Measurements from ENCODE around the gene C16orf78.

Gene C16orf78

DNA sequence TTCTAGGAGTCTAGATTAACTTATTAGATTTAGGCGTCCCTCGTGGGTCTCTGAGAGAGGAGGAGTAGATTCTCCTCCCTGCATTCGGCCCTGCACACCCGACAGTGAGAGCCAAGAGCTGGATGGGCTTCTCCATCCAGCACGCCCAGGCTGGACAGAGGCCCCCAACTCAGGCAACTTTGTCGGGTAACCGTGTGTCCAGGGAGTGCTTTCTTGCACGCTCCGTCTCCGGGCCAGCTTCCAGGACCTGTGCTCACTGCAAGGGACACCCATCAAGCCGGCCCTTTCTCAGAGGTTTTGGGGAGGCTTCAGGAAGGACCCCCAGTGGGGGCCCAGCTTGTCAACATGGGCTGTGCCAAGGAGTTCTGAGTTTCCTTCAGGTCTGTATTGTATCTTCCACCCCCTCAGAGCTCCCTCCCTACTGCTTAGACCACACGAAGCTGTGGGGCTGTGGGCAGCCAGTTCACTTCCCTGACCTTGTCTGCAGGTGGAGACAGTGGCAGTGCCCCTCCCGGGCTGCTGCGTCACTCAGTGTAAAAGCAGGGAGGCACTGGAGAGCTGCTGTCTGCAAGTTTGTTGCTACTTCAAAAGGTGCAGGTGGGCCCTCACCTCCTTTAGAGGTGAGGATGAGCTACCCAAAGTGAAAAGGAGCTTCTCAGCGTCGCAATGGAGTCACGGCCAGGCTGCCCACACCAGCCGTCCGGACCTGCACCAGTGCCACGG, 24.0 kb upstream of the C16orf78 start:
- H3K4me1 ChIP-seq (ENCODE audit: control insufficient read depth in 1 of 2, insufficient read depth in 2 of 2, low read length in 2 of 2): no peaks in the 10 kb centered on the region
- no peaks in the 10 kb centered on the region for H3K27me3 ChIP-seq (ENCODE audit: insufficient read depth, low read length)
- H3K4me3 ChIP-seq (ENCODE audit: low read depth, low read length): no peak overlapping the region
- WGBS (ENCODE audit: extremely low coverage, insufficient coverage, insufficient read length): no CpG with 5 or more reads among the region's 20 CpGs
- H2BK120ac ChIP-seq (ENCODE audit: insufficient read depth, low read length, poor library complexity): no peak overlapping the region
- no peak overlapping the region for H3K4me2 ChIP-seq (ENCODE audit: low read length)
- H3K23ac ChIP-seq (ENCODE audit: low read length): no peak overlapping the region
- H3K27ac ChIP-seq (ENCODE audit: low read depth, low read length): no peak overlapping the region
- no peak overlapping the region for H4K12ac ChIP-seq (ENCODE audit: low read depth, low read length)
- H3K4ac ChIP-seq (ENCODE audit: low read depth, low read length): no peak overlapping the region
- H3K79me1 ChIP-seq (ENCODE audit: low read length): no peaks in the 10 kb centered on the region
- H4K91ac ChIP-seq (ENCODE audit: low read depth, low read length): no peak overlapping the region
- no peaks in the 10 kb centered on the region for H3K36me3 ChIP-seq (ENCODE audit: control insufficient read depth in 1 of 2, insufficient read depth in 2 of 2, low read length in 2 of 2)
- no peak overlapping the region for H4K8ac ChIP-seq (ENCODE audit: low read depth, low read length)
- H3K9ac ChIP-seq (ENCODE audit: low read length): no peak overlapping the region
- H2AK5ac ChIP-seq (ENCODE audit: low read length): no peak overlapping the region
- no peaks in the 10 kb centered on the region for H3K79me2 ChIP-seq (ENCODE audit: control insufficient read depth, insufficient read depth, low read length, poor library complexity)
- H2BK5ac ChIP-seq (ENCODE audit: low read depth, low read length, poor library complexity): no peak overlapping the region
- no peak overlapping the region for H3K14ac ChIP-seq (ENCODE audit: low read length)
- DNase-seq: no peak
- no peak overlapping the region for H3K18ac ChIP-seq (ENCODE audit: low read length)
- H2AFZ ChIP-seq (ENCODE audit: insufficient read depth, low read length, poor library complexity): no peak overlapping the region
- peaks cover 3% of the 10 kb centered on the region for H3K9me3 ChIP-seq (ENCODE audit: insufficient read depth, low read depth, low read length)
- H2BK12ac ChIP-seq (ENCODE audit: low read length): no peak overlapping the region

DNA sequence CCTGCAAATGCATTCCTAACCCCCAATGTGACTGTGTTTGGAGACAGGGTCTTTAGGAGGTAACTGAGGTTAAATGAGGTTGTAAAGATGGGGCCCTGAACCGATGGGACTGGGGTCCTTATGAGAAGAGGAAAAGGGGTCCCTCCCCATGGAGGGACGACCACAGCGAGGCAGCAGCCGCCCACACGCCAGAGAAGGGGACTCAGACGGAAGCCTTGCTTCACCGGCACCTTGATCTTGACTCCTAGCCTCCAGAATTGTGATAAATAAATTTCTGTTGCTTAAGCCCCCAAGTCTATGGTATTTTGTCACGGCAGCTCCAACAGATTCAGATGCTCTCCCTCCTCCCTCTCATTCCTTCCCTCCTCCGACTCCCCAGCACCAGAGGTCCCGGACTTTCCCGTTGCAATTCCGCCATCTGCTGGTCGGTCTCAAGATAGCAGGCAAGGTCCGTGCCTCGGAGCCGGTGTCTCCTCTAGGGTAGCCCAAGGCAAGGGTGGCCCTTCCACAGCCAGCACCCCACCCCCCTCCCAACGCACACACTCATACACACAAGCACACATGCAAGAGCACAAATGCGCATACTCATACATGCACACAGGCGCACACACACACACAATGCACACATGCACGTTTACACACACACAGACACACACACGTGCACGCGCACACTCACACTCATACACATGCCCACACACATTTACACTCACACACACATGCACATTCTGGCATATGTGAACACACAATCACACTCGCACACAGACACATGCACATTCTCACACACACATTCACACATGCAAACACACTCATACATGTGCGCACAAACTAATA, 23.1 kb upstream of the C16orf78 start:
- Histone ChIP-seq H3K14ac (ENCODE audit: low read length) (no peak overlapping the region), H3K36me3 (ENCODE audit: control insufficient read depth in 1 of 2, insufficient read depth in 2 of 2, low read length in 2 of 2) (no peaks in the 10 kb centered on the region)
- 100% methylated on average over 1 of the region's 25 CpGs for WGBS (ENCODE audit: extremely low coverage, insufficient coverage, insufficient read length)

DNA sequence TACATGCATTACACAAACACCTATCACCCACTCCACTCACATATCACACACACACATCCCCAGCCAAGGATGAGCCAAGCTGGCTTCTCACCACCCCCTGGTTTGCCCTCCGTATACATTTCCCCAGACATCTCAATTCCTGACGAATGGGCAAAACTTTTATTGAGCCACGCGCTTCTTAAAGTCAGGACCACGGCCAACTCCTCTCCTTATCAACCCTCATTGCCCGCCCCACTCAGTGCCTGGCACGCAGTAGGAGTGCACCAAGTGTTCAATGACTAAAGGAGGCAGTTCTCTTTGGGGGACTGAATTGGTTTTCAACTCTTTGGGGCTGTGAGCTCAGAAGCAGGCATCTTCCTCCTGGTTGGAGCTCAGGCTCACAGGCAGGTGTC, 22.5 kb upstream of the C16orf78 start:
- no peak overlapping the region for H4K91ac ChIP-seq (ENCODE audit: low read depth, low read length)
- no peaks in the 10 kb centered on the region for H3K4me1 ChIP-seq (ENCODE audit: control insufficient read depth in 1 of 2, insufficient read depth in 2 of 2, low read length in 2 of 2)
- H2AK5ac ChIP-seq (ENCODE audit: low read length): no peak overlapping the region
- H4K8ac ChIP-seq (ENCODE audit: low read depth, low read length): no peak overlapping the region
- no peaks in the 10 kb centered on the region for H3K27me3 ChIP-seq (ENCODE audit: insufficient read depth, low read length)
- no peak overlapping the region for H3K4me2 ChIP-seq (ENCODE audit: low read length)
- no peak overlapping the region for H3K4ac ChIP-seq (ENCODE audit: low read depth, low read length)
- H3K27ac ChIP-seq (ENCODE audit: low read depth, low read length): no peak overlapping the region
- no peak overlapping the region for H2BK5ac ChIP-seq (ENCODE audit: low read depth, low read length, poor library complexity)
- H2AFZ ChIP-seq (ENCODE audit: insufficient read depth, low read length, poor library complexity): no peak overlapping the region
- H3K14ac ChIP-seq (ENCODE audit: low read length): no peak overlapping the region
- no CpG with 5 or more reads among the region's 7 CpGs for WGBS (ENCODE audit: extremely low coverage, insufficient coverage, insufficient read length)
- no peak overlapping the region for H3K23ac ChIP-seq (ENCODE audit: low read length)
- H3K79me1 ChIP-seq (ENCODE audit: low read length): no peaks in the 10 kb centered on the region
- H3K18ac ChIP-seq (ENCODE audit: low read length): no peak overlapping the region
- no peak overlapping the region for H2BK120ac ChIP-seq (ENCODE audit: insufficient read depth, low read length, poor library complexity)
- H3K79me2 ChIP-seq (ENCODE audit: control insufficient read depth, insufficient read depth, low read length, poor library complexity): no peaks in the 10 kb centered on the region
- no peaks in the 10 kb centered on the region for H3K36me3 ChIP-seq (ENCODE audit: control insufficient read depth in 1 of 2, insufficient read depth in 2 of 2, low read length in 2 of 2)
- no peak for DNase-seq
- H2BK12ac ChIP-seq (ENCODE audit: low read length): no peak overlapping the region
- no peak overlapping the region for H4K12ac ChIP-seq (ENCODE audit: low read depth, low read length)
- H3K9me3 ChIP-seq (ENCODE audit: insufficient read depth, low read depth, low read length): peaks cover 3% of the 10 kb centered on the region
- H3K4me3 ChIP-seq (ENCODE audit: low read depth, low read length): peak overlapping the region; percentile 3
- no peak overlapping the region for H3K9ac ChIP-seq (ENCODE audit: low read length)

More for the DNA sequence above, 23.1 kb upstream of the C16orf78 start:
- Histone ChIP-seq H4K91ac (ENCODE audit: low read depth, low read length) (no peak overlapping the region), H3K4me1 (ENCODE audit: control insufficient read depth in 1 of 2, insufficient read depth in 2 of 2, low read length in 2 of 2) (no peaks in the 10 kb centered on the region), H3K27me3 (ENCODE audit: insufficient read depth, low read length) (no peaks in the 10 kb centered on the region), H3K4ac (ENCODE audit: low read depth, low read length) (no peak overlapping the region), H2BK120ac (ENCODE audit: insufficient read depth, low read length, poor library complexity) (no peak overlapping the region), H3K79me2 (ENCODE audit: control insufficient read depth, insufficient read depth, low read length, poor library complexity) (no peaks in the 10 kb centered on the region), H2BK12ac (ENCODE audit: low read length) (no peak overlapping the region), H3K9ac (ENCODE audit: low read length) (no peak overlapping the region), H3K4me3 (ENCODE audit: low read depth, low read length) (peak overlapping the region; percentile 3), H2AFZ (ENCODE audit: insufficient read depth, low read length, poor library complexity) (no peak overlapping the region), H4K8ac (ENCODE audit: low read depth, low read length) (no peak overlapping the region), H3K27ac (ENCODE audit: low read depth, low read length) (no peak overlapping the region), H3K79me1 (ENCODE audit: low read length) (no peaks in the 10 kb centered on the region), H2BK5ac (ENCODE audit: low read depth, low read length, poor library complexity) (no peak overlapping the region), H2AK5ac (ENCODE audit: low read length) (no peak overlapping the region), H4K12ac (ENCODE audit: low read depth, low read length) (no peak overlapping the region), H3K4me2 (ENCODE audit: low read length) (no peak overlapping the region), H3K18ac (ENCODE audit: low read length) (no peak overlapping the region), H3K23ac (ENCODE audit: low read length) (no peak overlapping the region), H3K9me3 (ENCODE audit: insufficient read depth, low read depth, low read length) (peaks cover 3% of the 10 kb centered on the region)
- peak; percentile 18 to 80 for DNase-seq

GRCh38 chr16:49352892-49353291, 20.7 kb upstream of the C16orf78 start:
- no peaks in the 10 kb centered on the region for H3K79me1 ChIP-seq (ENCODE audit: low read length)
- H3K27ac ChIP-seq (ENCODE audit: low read depth, low read length): no peak overlapping the region

More at GRCh38 chr16:49352892-49353291, 20.7 kb upstream of the C16orf78 start:
- no peak for DNase-seq
- H2BK12ac ChIP-seq (ENCODE audit: low read length): no peak overlapping the region
- no peaks in the 10 kb centered on the region for H3K4me1 ChIP-seq (ENCODE audit: control insufficient read depth in 1 of 2, insufficient read depth in 2 of 2, low read length in 2 of 2)
- H3K18ac ChIP-seq (ENCODE audit: low read length): no peak overlapping the region
- no CpG with 5 or more reads among the region's 4 CpGs for WGBS (ENCODE audit: extremely low coverage, insufficient coverage, insufficient read length)
- no peak overlapping the region for H3K23ac ChIP-seq (ENCODE audit: low read length)
- H4K91ac ChIP-seq (ENCODE audit: low read depth, low read length): no peak overlapping the region
- H2AK5ac ChIP-seq (ENCODE audit: low read length): no peak overlapping the region
- H3K4me2 ChIP-seq (ENCODE audit: low read length): no peak overlapping the region
- H3K4ac ChIP-seq (ENCODE audit: low read depth, low read length): no peak overlapping the region
- no peak overlapping the region for H2BK5ac ChIP-seq (ENCODE audit: low read depth, low read length, poor library complexity)
- no peak overlapping the region for H3K9ac ChIP-seq (ENCODE audit: low read length)
- H3K27me3 ChIP-seq (ENCODE audit: insufficient read depth, low read length): no peaks in the 10 kb centered on the region
- no peak overlapping the region for H3K14ac ChIP-seq (ENCODE audit: low read length)
- no peak overlapping the region for H4K12ac ChIP-seq (ENCODE audit: low read depth, low read length)
- H3K36me3 ChIP-seq (ENCODE audit: control insufficient read depth in 1 of 2, insufficient read depth in 2 of 2, low read length in 2 of 2): no peaks in the 10 kb centered on the region
- H3K9me3 ChIP-seq (ENCODE audit: insufficient read depth, low read depth, low read length): peaks cover 3% of the 10 kb centered on the region
- no peak overlapping the region for H4K8ac ChIP-seq (ENCODE audit: low read depth, low read length)
- no peak overlapping the region for H2AFZ ChIP-seq (ENCODE audit: insufficient read depth, low read length, poor library complexity)
- no peak overlapping the region for H2BK120ac ChIP-seq (ENCODE audit: insufficient read depth, low read length, poor library complexity)
- no peaks in the 10 kb centered on the region for H3K79me2 ChIP-seq (ENCODE audit: control insufficient read depth, insufficient read depth, low read length, poor library complexity)
- no peak overlapping the region for H3K4me3 ChIP-seq (ENCODE audit: low read depth, low read length)
